ENCODE measurements around the gene MAP2K2.

MAP2K2 gene

DNA sequence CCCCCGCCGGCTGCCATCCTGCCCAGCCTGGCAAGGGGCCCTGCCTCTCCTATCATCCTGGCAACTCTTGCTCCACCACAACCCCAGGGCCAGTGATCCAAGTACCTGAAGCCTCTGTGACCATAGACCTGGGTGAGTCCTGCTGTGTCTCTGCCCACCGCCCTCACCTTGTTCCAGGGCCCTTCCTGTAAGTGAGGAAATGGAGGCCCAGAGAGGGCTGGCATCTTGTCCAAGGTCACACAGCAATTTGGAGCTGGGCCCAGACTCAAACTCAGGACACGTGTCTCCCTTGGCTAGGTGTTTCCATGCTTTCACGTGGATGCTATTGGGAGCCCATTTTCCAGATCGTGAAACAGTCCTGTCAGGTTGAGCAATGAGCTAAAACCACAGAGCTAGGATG is 33.2 kb upstream of the MAP2K2 start:
- intact Hi-C loops (cut with DNase I; ENCODE audit: low total_unique reads) = no loop called here

DNA sequence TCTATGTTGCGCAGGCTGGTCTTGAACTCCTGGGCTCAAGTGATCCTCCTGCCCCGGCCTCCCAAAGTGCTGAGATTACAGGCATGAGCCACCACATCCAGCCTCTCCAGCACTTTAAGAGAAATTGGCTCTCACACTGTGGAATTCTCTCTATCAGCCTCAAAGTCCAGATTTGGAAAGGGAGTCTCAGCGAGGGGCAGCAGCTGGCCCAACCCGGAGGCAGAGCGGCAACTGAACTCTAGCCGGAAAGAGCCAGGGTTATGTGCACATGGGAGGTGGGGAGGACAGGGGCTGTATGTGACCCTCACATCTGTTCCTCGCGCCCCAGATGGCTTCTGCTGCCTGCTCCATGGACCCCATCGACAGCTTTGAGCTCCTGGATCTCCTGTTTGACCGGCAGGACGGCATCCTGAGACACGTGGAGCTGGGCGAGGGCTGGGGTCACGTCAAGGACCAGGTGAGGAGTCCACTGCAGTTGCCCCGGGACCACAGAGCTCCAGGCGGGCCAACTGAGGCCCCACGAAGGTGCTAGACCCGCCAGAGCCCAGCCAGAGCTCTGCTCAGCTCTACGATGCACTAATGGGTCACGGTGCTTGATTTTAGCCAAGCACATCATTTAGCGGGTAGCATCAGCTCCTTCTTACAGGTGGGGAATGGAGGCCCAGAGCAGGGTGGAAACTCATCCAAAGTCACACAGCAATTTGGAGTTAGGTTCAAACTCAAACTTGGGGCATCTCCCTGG is 30.8 kb upstream of the MAP2K2 start:
- H3K27me3 ChIP-seq = peaks cover 0 to 66% of the 10 kb centered on the region in 2 donors
- H3K27ac ChIP-seq = no peak overlapping the region
- no peak overlapping the region for H3K4me3 ChIP-seq
- no peak for DNase-seq
- H3K36me3 ChIP-seq = no peaks in the 10 kb centered on the region
- intact Hi-C loops (cut with DNase I; ENCODE audit: low total_unique reads) = no loop called here
- TF ChIP-seq, protein P1, sequence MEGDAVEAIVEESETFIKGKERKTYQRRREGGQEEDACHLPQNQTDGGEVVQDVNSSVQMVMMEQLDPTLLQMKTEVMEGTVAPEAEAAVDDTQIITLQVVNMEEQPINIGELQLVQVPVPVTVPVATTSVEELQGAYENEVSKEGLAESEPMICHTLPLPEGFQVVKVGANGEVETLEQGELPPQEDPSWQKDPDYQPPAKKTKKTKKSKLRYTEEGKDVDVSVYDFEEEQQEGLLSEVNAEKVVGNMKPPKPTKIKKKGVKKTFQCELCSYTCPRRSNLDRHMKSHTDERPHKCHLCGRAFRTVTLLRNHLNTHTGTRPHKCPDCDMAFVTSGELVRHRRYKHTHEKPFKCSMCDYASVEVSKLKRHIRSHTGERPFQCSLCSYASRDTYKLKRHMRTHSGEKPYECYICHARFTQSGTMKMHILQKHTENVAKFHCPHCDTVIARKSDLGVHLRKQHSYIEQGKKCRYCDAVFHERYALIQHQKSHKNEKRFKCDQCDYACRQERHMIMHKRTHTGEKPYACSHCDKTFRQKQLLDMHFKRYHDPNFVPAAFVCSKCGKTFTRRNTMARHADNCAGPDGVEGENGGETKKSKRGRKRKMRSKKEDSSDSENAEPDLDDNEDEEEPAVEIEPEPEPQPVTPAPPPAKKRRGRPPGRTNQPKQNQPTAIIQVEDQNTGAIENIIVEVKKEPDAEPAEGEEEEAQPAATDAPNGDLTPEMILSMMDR (IDR thresholded peaks at IDR 0.05) = no peak
- no peaks in the 10 kb centered on the region for H3K9me3 ChIP-seq
- no peaks in the 10 kb centered on the region for H3K4me1 ChIP-seq

More for the DNA sequence above, 33.2 kb upstream of the MAP2K2 start:
- H3K4me1 ChIP-seq = no peaks in the 10 kb centered on the region
- H3K9me3 ChIP-seq = no peaks in the 10 kb centered on the region
- no peak for DNase-seq
- H3K36me3 ChIP-seq = no peaks in the 10 kb centered on the region
- no peak overlapping the region for H3K4me3 ChIP-seq
- no peak overlapping the region for H3K27ac ChIP-seq
- TF ChIP-seq, protein P1 (IDR thresholded peaks at IDR 0.05) = no peak
- peaks cover 0 to 59% of the 10 kb centered on the region in 2 donors for H3K27me3 ChIP-seq

DNA sequence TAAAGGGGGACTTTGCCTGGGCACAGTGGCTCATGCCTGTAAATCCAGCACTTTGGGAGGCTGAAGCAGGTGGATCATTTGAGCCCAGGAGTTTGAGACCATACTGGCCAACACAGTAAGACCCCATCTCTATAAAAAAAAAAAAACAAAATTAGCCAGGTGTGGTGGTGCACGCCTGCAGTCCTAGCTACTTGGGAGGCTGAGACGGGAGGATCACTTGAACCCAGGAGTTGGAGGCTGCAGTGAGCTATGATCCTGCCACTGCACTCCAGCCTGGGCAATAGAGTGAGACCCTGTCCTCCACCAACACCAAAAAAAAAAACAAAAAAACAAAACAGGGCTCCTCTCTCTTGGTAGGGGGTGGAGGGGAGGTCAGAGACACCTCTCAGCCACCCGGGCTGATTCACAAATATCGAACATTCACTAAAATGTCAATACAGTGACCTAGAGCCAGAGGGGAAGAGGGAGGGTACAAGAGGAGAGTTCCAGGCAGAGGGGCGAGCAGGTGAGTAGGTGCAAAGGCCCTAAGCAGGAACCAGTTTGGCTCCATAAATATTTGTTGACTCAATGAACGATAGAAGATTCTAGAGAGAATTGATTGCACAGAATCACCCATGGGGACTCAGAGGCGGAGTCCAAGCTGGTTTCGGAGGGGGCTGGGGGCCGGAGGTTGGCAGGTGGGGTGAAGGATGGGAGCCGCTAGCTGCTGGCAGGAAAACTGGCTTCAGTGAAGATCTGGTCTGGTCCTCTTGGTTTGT is 28.5 kb upstream of the MAP2K2 start:
- H3K27me3 ChIP-seq = peaks cover 0 to 68% of the 10 kb centered on the region in 2 donors
- H3K9me3 ChIP-seq = no peaks in the 10 kb centered on the region
- H3K36me3 ChIP-seq = no peaks in the 10 kb centered on the region
- H3K4me3 ChIP-seq = no peak overlapping the region
- TF ChIP-seq, protein P1 (IDR thresholded peaks at IDR 0.05) = no peak
- H3K4me1 ChIP-seq = no peaks in the 10 kb centered on the region
- intact Hi-C loops (cut with DNase I; ENCODE audit: low total_unique reads) = no loop called here
- DNase-seq = no peak
- H3K27ac ChIP-seq = no peak overlapping the region

DNA sequence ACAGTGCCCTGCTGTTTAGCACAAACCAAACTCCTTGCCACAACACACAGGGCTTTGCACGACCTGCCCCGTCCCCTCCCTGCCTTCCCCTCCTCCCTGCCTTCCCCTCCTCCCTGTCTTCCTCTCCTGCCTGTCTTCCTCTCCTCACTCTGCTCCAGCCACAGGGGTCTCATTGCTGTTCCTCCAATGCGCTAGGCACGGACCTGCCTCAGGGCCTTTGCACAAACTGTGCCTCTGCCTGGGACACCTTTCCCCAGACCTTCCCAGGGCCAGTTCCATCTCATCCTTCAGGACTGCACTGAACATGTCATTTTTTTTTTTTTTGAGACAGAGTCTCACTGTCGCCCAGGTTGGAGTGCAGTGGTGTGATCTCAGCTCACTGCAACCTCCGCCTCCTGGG is 27.7 kb upstream of the MAP2K2 start:
- DNase-seq = no peak
- no peak overlapping the region for H3K4me3 ChIP-seq
- no peaks in the 10 kb centered on the region for H3K36me3 ChIP-seq
- intact Hi-C loops (cut with DNase I; ENCODE audit: low total_unique reads) = no loop called here
- no peak overlapping the region for H3K27ac ChIP-seq
- H3K9me3 ChIP-seq = no peaks in the 10 kb centered on the region
- H3K4me1 ChIP-seq = no peaks in the 10 kb centered on the region
- TF ChIP-seq, protein P1 (IDR thresholded peaks at IDR 0.05) = no peak
- H3K27me3 ChIP-seq = peaks cover 0 to 66% of the 10 kb centered on the region in 2 donors

DNA sequence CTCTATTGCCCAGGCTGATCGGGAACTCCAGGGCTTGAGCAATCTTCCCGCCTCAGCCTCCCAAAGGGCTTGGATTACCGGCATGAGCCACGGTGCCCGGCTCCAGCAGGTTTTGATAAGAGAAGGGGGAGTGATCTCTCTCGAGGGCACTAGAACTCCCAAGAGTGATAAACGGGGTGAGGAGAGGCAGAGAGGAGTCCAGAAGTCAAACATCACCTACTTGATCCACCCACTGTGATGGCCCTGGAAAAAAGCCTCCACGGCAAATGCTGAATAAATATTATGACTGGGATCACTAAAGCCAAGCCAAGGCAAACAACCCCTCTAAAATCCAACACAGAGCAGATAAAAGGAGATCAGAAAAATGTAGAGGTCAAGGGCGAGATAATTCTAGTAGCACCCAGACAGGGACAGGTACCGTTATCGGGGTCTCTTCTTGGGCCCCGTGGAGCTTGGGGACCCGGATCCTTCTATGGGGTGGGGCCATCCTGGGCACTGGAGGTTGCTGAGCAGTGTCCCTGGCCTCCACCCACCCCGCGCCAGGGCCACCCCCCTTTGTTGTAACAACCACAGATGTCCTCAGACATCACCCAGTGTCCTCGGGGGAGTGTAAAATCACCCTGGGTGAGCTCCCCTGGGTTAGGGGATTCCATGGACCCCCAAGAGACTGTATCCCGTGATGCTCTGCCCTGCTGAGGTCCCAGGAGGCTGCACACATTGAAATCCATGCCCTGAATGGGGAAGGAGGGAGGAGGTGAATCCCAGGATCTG is 25.8 kb upstream of the MAP2K2 start:
- Histone ChIP-seq H3K4me3 (no peak overlapping the region), H3K36me3 (no peaks in the 10 kb centered on the region), H3K4me1 (no peaks in the 10 kb centered on the region), H3K27me3 (peaks cover 0 to 76% of the 10 kb centered on the region in 2 donors), H3K27ac (no peak overlapping the region), H3K9me3 (no peaks in the 10 kb centered on the region)
- DNase-seq = no peak
- intact Hi-C loops (cut with DNase I; ENCODE audit: low total_unique reads) = no loop called here
- TF ChIP-seq, protein P1 (IDR thresholded peaks at IDR 0.05) = no peak

Data from tibial artery (tissue), 4 donors.